ENCODE measurements around the gene ZFYVE28.

ZFYVE28 gene

DNA sequence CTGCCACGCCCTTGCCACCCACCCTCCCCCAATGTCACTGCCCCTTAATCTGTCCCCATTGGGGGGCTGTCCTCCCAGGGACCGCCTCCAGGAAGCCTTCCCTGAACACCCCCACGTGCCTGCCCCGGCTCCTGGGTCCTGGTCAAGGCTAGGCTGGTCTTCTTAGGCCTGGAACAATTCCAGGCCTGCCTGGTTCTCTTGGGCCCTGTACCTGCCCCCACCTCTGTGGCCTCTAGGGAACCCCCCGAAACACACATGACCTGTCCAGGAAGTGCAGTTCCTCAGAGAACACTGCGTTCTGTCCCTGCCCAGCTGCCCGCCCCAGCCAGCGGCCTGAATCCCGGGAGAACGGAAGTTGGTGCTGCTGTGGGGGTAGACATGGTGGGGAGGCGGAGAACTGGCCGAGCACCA is 161.7 kb downstream of the ZFYVE28 start:
- WGBS (ENCODE audit: insufficient coverage, insufficient read length), result no CpG with 5 or more reads among the region's 12 CpGs

DNA sequence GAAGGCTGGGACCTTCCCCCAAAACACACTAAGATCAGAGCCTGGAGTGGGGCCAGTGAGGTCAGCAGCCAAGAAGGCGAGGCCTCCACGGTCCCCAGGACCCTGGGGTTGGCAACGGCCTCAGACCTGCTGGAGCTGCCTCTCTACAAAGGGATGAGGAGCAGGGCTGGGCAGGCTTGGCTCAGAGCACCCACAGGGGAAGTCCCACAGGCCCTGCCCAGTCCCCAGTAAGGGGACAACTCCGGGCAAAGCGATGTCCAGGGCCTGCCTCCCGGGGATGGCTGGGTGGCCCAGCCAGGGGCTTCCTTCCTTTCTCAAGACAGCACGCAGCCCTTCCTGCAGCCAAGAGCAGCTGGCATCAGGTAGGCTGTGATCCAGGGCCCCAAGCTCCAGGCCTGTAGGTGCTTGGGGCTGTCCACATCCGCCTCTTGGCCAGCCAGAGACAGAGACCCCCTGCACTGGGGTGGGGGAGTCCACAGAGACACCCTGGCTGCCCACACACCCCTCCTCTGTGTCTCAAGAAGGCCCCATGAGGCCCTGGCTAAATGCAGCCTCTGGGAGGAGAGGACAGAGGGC is 162.2 kb downstream of the ZFYVE28 start:
- 0 out of 2 replicates have a peak, but pooled peaks cover 3% of the 10 kb centered on the region for H3K36me3 ChIP-seq (ENCODE audit: control insufficient read depth, insufficient read depth, low read length)
- no CpG with 5 or more reads among the region's 8 CpGs for WGBS (ENCODE audit: insufficient coverage, insufficient read length)
- H3K4me1 ChIP-seq (ENCODE audit: control insufficient read depth, insufficient read depth, low read length), result peaks cover 3% of the 10 kb centered on the region
- H3K27me3 ChIP-seq (ENCODE audit: control insufficient read depth, insufficient read depth, low read length), result no peaks in the 10 kb centered on the region
- no peaks in the 10 kb centered on the region for H3K9me3 ChIP-seq (ENCODE audit: control insufficient read depth, insufficient read depth, low read length)
- DNase-seq (ENCODE audit: low read depth, low spot score), result no peak
- H3K4me3 ChIP-seq (ENCODE audit: low read length), result no peak overlapping the region
- H3K27ac ChIP-seq (ENCODE audit: low read length), result no peak overlapping the region

More for the DNA sequence above, 161.7 kb downstream of the ZFYVE28 start:
- Histone ChIP-seq H3K9me3 (ENCODE audit: control insufficient read depth, insufficient read depth, low read length) (no peaks in the 10 kb centered on the region), H3K36me3 (ENCODE audit: control insufficient read depth, insufficient read depth, low read length) (0 out of 2 replicates have a peak, but pooled peaks cover 3% of the 10 kb centered on the region), H3K27ac (ENCODE audit: low read length) (no peak overlapping the region), H3K4me3 (ENCODE audit: low read length) (no peak overlapping the region), H3K4me1 (ENCODE audit: control insufficient read depth, insufficient read depth, low read length) (peaks cover 3% of the 10 kb centered on the region), H3K27me3 (ENCODE audit: control insufficient read depth, insufficient read depth, low read length) (no peaks in the 10 kb centered on the region)
- no peak for DNase-seq (ENCODE audit: low read depth, low spot score)

DNA sequence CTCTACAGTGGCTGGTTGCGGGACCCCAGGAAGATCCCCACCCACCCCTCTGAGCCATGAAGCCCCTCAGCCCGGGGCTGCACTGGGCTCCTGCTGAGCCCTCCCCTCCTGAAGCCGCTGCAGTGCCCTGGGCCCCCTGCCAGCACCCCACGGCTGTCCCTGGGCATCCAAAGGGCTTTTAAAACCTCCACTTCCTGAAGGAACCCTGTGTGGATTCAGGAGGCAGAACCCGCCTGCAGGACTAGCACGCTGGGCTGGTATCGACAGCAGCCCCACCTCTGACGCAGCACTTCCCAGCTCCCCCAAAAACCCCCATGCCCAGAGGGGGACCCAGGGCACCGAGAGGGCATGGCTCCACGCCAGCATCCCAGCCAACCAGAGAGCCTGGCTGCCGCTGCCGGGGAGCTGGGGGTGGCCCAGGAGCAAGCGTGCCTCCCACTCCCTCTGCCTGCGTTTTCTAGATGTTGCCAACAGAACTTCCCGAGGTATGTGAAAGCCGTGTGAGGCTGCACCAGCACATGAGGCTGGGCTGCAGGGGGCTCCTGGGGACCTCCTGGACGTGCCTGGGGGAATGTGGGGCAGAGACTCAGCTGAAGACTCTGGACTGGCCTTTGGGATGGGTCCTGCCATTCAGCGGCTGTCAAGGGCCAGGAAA is 162.8 kb downstream of the ZFYVE28 start:
- WGBS (ENCODE audit: insufficient coverage, insufficient read length), result no CpG with 5 or more reads among the region's 18 CpGs
- Histone ChIP-seq H3K27ac (ENCODE audit: low read length) (no peak overlapping the region), H3K4me1 (ENCODE audit: control insufficient read depth, insufficient read depth, low read length) (peaks cover 2% of the 10 kb centered on the region), H3K36me3 (ENCODE audit: control insufficient read depth, insufficient read depth, low read length) (0 out of 2 replicates have a peak, but pooled peaks cover 3% of the 10 kb centered on the region), H3K9me3 (ENCODE audit: control insufficient read depth, insufficient read depth, low read length) (no peaks in the 10 kb centered on the region), H3K4me3 (ENCODE audit: low read length) (no peak overlapping the region), H3K27me3 (ENCODE audit: control insufficient read depth, insufficient read depth, low read length) (no peaks in the 10 kb centered on the region)
- no peak for DNase-seq (ENCODE audit: low read depth, low spot score)

DNA sequence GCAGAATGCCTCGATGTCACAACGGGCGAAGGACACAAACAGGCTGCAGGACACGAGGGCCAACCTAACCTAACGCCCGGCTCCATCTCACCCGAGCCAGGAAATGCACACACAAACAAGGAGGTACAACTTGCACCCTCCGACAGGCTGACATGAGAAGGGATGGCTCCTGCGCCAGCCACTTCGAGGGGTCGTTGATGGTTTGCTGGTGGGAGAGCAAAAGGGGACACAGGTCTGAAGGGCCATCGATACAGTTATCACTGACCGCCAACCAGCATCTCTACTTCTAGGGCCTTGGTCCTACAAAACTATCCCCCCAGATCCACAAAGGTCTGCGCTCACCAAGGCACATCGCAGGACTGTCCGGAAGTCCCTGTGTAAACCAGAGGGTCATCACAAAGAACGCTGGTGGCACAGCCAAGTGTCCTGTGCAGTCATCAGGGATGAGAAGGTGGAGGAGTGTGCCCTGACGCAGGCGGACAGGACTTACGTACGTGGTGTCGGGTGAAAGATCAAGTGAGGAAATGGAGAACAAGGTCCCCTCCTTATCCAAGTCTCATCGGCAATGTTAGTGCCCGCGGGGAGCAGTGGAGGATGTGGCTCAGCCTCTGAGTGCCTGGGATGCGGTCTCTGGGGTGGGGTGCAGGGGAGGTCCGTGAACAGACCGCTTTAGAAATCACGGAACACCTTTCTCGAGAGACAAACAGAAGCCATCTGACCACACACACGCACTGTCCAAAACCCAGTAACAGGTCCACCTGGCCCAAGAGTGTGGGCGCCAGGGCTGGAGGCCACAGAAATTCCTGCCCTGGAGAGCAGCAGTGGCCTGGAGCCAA is 163.6 kb downstream of the ZFYVE28 start:
- no peak overlapping the region for H3K4me3 ChIP-seq (ENCODE audit: low read length)
- H3K27ac ChIP-seq (ENCODE audit: low read length), result no peak overlapping the region
- no CpG with 5 or more reads among the region's 32 CpGs for WGBS (ENCODE audit: insufficient coverage, insufficient read length)
- DNase-seq (ENCODE audit: low read depth, low spot score), result no peak
- peaks cover 2% of the 10 kb centered on the region; the same call in 1 of the 2 replicates for H3K4me1 ChIP-seq (ENCODE audit: control insufficient read depth, insufficient read depth, low read length)
- H3K27me3 ChIP-seq (ENCODE audit: control insufficient read depth, insufficient read depth, low read length), result no peaks in the 10 kb centered on the region
- H3K36me3 ChIP-seq (ENCODE audit: control insufficient read depth, insufficient read depth, low read length), result 0 out of 2 replicates have a peak, but pooled peaks cover 3% of the 10 kb centered on the region
- no peaks in the 10 kb centered on the region for H3K9me3 ChIP-seq (ENCODE audit: control insufficient read depth, insufficient read depth, low read length)

DNA sequence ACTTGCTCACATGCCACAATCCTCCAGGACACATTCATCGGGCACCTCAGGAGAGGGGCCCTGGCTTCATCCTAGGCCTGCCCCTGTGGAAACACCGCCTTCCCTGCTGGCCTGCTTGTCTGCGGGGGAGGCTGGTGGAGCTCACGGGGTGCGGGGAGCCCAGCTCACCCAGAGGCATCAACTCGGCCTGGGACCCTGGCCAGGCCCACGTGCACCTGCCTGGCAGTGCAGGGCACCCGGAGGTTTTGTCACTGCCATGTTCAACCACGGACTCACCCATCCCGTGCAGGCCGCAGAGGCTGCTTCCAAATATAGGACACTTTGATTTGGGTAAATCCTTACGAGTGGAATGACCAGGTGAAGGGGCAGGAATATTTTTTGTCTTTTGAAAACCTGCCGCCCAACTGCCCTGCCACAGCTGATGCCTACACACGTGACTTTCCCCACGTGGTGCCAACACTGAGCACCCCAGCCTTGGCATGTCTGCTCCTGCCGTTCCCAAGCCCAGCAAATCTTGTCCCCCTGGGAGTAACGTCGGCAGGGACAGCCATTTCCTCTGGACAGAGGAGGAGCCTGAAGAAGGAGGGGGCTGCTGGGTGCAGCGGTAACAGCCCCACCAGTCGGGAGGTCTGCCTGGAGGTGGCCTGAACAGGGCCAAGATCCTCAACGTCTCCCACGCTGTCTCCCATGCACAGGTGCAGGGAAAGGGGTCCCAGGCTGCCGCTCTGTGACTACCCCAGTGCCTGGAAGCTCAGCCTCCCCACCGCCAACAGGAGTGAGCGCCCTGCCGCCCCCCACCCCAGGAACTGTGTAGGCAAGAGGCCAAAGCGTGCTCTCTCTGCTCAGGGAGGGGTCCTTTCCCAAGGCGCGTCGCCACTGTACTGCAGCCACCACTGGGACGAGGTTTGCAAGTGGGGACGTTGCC is 165.0 kb downstream of the ZFYVE28 start:
- Histone ChIP-seq H3K4me3 (ENCODE audit: low read length) (no peak overlapping the region), H3K4me1 (ENCODE audit: control insufficient read depth, insufficient read depth, low read length) (peaks cover 2% of the 10 kb centered on the region; the same call in 1 of the 2 replicates), H3K36me3 (ENCODE audit: control insufficient read depth, insufficient read depth, low read length) (0 out of 2 replicates have a peak, but pooled peaks cover 3% of the 10 kb centered on the region), H3K9me3 (ENCODE audit: control insufficient read depth, insufficient read depth, low read length) (no peaks in the 10 kb centered on the region), H3K27me3 (ENCODE audit: control insufficient read depth, insufficient read depth, low read length) (no peaks in the 10 kb centered on the region), H3K27ac (ENCODE audit: low read length) (no peak overlapping the region)
- no CpG with 5 or more reads among the region's 32 CpGs for WGBS (ENCODE audit: insufficient coverage, insufficient read length)
- DNase-seq (ENCODE audit: low read depth, low spot score), result no peak

DNA sequence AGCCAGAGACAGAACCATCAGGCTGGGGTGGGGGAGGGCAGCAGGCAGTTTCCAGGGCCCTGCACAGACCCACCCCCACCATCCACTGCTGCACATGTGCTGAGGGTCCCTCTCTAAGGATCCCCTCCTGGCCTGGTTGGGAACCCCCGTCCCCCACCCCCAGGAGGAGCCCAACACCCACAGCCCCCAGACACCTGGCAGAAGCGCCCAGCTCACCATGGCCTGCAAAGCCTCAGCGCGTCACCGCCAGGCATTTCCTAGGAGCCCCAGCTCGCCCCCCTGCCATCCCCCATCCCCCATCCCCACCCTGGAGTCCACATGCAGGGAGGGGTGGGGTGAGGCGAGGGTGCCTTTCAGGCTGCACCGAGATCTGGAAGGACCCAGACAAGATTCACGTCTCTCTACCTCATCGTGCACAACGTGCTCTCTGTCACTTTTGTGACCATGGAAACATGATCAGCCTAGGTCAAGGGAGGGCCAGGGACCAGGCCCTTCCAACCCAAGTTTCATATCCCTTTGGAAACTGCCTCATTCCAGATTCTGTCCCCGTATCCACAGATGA is 165.8 kb downstream of the ZFYVE28 start:
- no peak for DNase-seq (ENCODE audit: low read depth, low spot score)
- no peaks in the 10 kb centered on the region for H3K9me3 ChIP-seq (ENCODE audit: control insufficient read depth, insufficient read depth, low read length)

DNA sequence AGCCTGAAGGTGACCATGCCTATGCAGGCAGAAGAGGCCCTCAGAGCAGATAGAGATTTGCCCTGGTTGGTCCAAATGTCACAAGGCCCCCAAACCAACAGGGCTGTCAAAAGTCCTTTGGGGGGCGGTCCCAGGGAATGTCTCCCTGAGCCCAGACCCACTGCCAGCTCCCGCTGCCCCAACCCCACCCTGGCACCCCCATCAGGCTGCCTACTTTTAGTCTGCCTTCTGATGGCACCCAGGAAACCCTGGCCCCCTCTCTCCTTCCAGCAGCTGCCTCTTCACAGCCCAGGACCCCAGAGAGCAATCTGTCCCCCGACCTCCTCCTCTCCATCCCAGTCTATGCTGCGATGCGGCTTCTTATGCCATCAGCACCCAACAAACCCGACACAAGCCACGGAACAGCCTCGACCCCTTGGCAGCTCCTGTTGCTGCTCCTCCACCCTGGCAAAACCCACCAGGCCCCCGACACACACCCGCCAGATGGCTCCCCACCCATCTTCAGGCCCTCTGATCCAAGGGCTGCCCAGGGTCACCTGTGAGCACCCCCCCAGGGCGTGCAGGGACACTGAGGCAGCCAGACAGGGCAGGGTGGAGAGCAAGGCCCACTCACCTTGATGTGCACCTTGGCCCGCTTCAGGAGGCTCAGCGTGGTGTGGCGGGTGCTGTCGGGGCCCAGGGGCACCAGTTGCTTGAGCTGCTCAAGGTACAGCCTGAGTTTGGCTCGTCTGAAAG is 166.5 kb downstream of the ZFYVE28 start:
- Histone ChIP-seq H3K27ac (ENCODE audit: low read length) (no peak overlapping the region), H3K36me3 (ENCODE audit: control insufficient read depth, insufficient read depth, low read length) (peaks cover 3% of the 10 kb centered on the region; the same call in 1 of the 2 replicates), H3K27me3 (ENCODE audit: control insufficient read depth, insufficient read depth, low read length) (no peaks in the 10 kb centered on the region), H3K4me3 (ENCODE audit: low read length) (no peak overlapping the region), H3K4me1 (ENCODE audit: control insufficient read depth, insufficient read depth, low read length) (peaks cover 2% of the 10 kb centered on the region; the same call in 1 of the 2 replicates), H3K9me3 (ENCODE audit: control insufficient read depth, insufficient read depth, low read length) (no peaks in the 10 kb centered on the region)
- no peak for DNase-seq (ENCODE audit: low read depth, low spot score)
- no CpG with 5 or more reads among the region's 16 CpGs for WGBS (ENCODE audit: insufficient coverage, insufficient read length)

More for the DNA sequence above, 165.8 kb downstream of the ZFYVE28 start:
- 0 out of 2 replicates have a peak, but pooled peaks cover 3% of the 10 kb centered on the region for H3K36me3 ChIP-seq (ENCODE audit: control insufficient read depth, insufficient read depth, low read length)
- peaks cover 2% of the 10 kb centered on the region; the same call in 1 of the 2 replicates for H3K4me1 ChIP-seq (ENCODE audit: control insufficient read depth, insufficient read depth, low read length)
- no CpG with 5 or more reads among the region's 12 CpGs for WGBS (ENCODE audit: insufficient coverage, insufficient read length)
- no peaks in the 10 kb centered on the region for H3K27me3 ChIP-seq (ENCODE audit: control insufficient read depth, insufficient read depth, low read length)
- no peak overlapping the region for H3K4me3 ChIP-seq (ENCODE audit: low read length)
- H3K27ac ChIP-seq (ENCODE audit: low read length), result no peak overlapping the region

DNA sequence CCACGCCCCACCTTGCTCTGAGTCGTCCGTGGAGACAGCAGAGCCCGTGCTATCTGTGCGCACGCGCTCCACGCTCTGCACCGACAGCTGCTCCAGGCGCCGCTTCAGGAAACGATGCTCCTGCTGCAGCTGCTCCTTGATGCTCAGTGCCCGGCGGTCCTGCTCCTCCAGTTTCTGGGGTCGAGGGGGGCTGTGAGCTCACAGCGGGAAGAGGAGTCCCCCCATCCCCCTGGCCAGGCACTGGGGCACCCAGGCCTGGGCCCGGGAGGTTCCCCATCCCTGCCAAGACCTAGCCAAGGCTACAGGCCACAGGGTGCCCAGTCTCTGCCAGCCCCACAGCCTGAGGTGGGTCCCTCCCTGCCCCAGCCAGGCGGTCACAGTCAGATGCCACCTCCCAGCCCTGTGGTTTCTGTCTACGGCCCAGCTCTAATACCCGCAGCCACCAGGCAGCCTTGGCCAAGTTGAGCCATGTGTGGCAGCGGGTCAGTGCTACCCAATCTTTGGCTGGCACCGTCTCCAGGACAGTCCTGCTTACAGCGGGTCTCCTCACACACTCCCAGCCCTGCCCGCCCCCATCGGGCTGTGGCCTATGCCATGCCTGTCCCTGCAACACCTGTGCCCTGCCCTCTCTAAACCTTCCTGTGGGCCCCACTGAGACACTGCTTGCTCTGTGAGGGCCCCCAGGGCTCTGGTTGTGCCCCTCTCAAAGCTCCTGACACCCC is 167.2 kb downstream of the ZFYVE28 start:
- WGBS (ENCODE audit: insufficient coverage, insufficient read length), result no CpG with 5 or more reads among the region's 25 CpGs
- peaks cover 2% of the 10 kb centered on the region; the same call in 1 of the 2 replicates for H3K4me1 ChIP-seq (ENCODE audit: control insufficient read depth, insufficient read depth, low read length)
- H3K27me3 ChIP-seq (ENCODE audit: control insufficient read depth, insufficient read depth, low read length), result no peaks in the 10 kb centered on the region
- no peak overlapping the region for H3K4me3 ChIP-seq (ENCODE audit: low read length)
- H3K27ac ChIP-seq (ENCODE audit: low read length), result no peak overlapping the region
- H3K9me3 ChIP-seq (ENCODE audit: control insufficient read depth, insufficient read depth, low read length), result no peaks in the 10 kb centered on the region
- H3K36me3 ChIP-seq (ENCODE audit: control insufficient read depth, insufficient read depth, low read length), result peaks cover 3% of the 10 kb centered on the region; the same call in 1 of the 2 replicates
- no peak for DNase-seq (ENCODE audit: low read depth, low spot score)

Data from iPS DF 6.9 (cell line).